ENCODE results near the gene MAGI3.

- no peak for TF ChIP-seq EGR1 (IDR thresholded peaks at IDR 0.05)
- no peak for TF ChIP-seq TCF12 (IDR thresholded peaks at IDR 0.05; ENCODE audit: low read depth)
- TF ChIP-seq YY1 (IDR thresholded peaks at IDR 0.05; ENCODE audit: low read depth) = no peak
- no peak for TF ChIP-seq REST (IDR thresholded peaks at IDR 0.05; ENCODE audit: low read depth)
- no peak for TF ChIP-seq FOXM1 (IDR thresholded peaks at IDR 0.05; ENCODE audit: borderline replicate concordance, low read depth)
- TF ChIP-seq EP300 (IDR thresholded peaks at IDR 0.05; ENCODE audit: borderline replicate concordance) = no peak
- no peak for TF ChIP-seq RAD21 (IDR thresholded peaks at IDR 0.05; ENCODE audit: low read depth)
- no peak for TF ChIP-seq MAX (IDR thresholded peaks at IDR 0.05)
- TF ChIP-seq CEBPB (IDR thresholded peaks at IDR 0.05) = no peak
- no peak for TF ChIP-seq TAF1 (IDR thresholded peaks at IDR 0.05; ENCODE audit: low read depth)
- no peak for TF ChIP-seq USF1 (IDR thresholded peaks at IDR 0.05)
- TF ChIP-seq TEAD4 (IDR thresholded peaks at IDR 0.05) = no peak
- no peak for TF ChIP-seq NFIC (IDR thresholded peaks at IDR 0.05)
- TF ChIP-seq ZBTB7A (IDR thresholded peaks at IDR 0.05; ENCODE audit: low read depth) = no peak
Observed at GRCh38 chr1:113453771-113454083, 63.4 kb downstream of the MAGI3 start.

Measured in Ishikawa (cell line).